CD1c-positive myeloid dendritic cell (primary cell): ENCODE data around the gene SAPCD2.
A peak's percentile ranks its signal among the peaks of the same experiment; 100 is the strongest.
"Not testable (repeated sequence)": the region's sequence is repeated elsewhere in the genome, so short reads cannot be mapped to it uniquely, and the experiment has no call there.

ENCODE experiments used
- DNase-seq: peaks from one replicate; pipeline ENCODE4 v3.0.0-alpha.2; 2016; ENCODE audit errors: extremely low spot score

The SAPCD2 gene

GRCh38 chr9:137065336-137065967 lies 4.9 kb downstream of the SAPCD2 start:
- DNase-seq = no peak

GRCh38 chr9:137064880-137065164 lies 5.5 kb downstream of the SAPCD2 start:
- DNase-seq = no peak

GRCh38 chr9:137064027-137064879 lies 6.1 kb downstream of the SAPCD2 start:
- DNase-seq = peak; percentile 81

GRCh38 chr9:137063311-137064026 lies 6.9 kb downstream of the SAPCD2 start:
- DNase-seq = no peak

GRCh38 chr9:137062798-137063197 lies 7.6 kb downstream of the SAPCD2 start:
- not testable (repeated sequence) for DNase-seq

- DNase-seq = no peak
These were observed 8.0 kb downstream of the SAPCD2 start for GRCh38 chr9:137062384-137062783.

- DNase-seq = no peak
These were observed 11.7 kb downstream of the SAPCD2 start for GRCh38 chr9:137058521-137059234.

- no peak for DNase-seq
These were observed 12.8 kb downstream of the SAPCD2 start for GRCh38 chr9:137057545-137057944.

- DNase-seq = no peak
These were observed 13.5 kb downstream of the SAPCD2 start for GRCh38 chr9:137056739-137057415.

GRCh38 chr9:137055385-137056364 lies 14.7 kb downstream of the SAPCD2 start:
- DNase-seq = no peak

- no peak for DNase-seq
These were observed 15.4 kb downstream of the SAPCD2 start for GRCh38 chr9:137054932-137055384.

- no peak for DNase-seq
These were observed 16.1 kb downstream of the SAPCD2 start, which contains the start of gene ENTPD2 for GRCh38 chr9:137053944-137054931. Gene ENTPD2 (minus strand): TSS chr9:137054061. CDS start chr9:137053997, 64 bp downstream.

- DNase-seq = no peak
These were observed 17.1 kb downstream of the SAPCD2 start for GRCh38 chr9:137052998-137053943.

GRCh38 chr9:137052293-137052692 lies 18.1 kb downstream of the SAPCD2 start:
- DNase-seq = no peak

GRCh38 chr9:137051145-137051724 lies 19.1 kb downstream of the SAPCD2 start:
- no peak for DNase-seq

GRCh38 chr9:137050570-137050969 lies 19.8 kb downstream of the SAPCD2 start:
- DNase-seq = no peak
